ENCODE results near the gene CNKSR3.

GRCh38 chr6:154395878-154396277 lies 114.6 kb downstream of the CNKSR3 start:
- TF ChIP-seq POLR2A (IDR thresholded peaks at IDR 0.05), result no peak
- TF ChIP-seq, protein P1, sequence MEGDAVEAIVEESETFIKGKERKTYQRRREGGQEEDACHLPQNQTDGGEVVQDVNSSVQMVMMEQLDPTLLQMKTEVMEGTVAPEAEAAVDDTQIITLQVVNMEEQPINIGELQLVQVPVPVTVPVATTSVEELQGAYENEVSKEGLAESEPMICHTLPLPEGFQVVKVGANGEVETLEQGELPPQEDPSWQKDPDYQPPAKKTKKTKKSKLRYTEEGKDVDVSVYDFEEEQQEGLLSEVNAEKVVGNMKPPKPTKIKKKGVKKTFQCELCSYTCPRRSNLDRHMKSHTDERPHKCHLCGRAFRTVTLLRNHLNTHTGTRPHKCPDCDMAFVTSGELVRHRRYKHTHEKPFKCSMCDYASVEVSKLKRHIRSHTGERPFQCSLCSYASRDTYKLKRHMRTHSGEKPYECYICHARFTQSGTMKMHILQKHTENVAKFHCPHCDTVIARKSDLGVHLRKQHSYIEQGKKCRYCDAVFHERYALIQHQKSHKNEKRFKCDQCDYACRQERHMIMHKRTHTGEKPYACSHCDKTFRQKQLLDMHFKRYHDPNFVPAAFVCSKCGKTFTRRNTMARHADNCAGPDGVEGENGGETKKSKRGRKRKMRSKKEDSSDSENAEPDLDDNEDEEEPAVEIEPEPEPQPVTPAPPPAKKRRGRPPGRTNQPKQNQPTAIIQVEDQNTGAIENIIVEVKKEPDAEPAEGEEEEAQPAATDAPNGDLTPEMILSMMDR (IDR thresholded peaks at IDR 0.05), result no peak

All from right lobe of liver (tissue), 4 donors.